Retinal pigment epithelial cell (primary cell): Measurements from ENCODE around the gene CACUL1.

Experiments used
- DNase-seq: peaks from one replicate; pipeline ENCODE4 v3.0.0-alpha.2; 2010; ENCODE audit warnings: low read depth
- H3K4me3 ChIP-seq: 2 replicates; pipeline ENCODE4 v1.5.1; 2011; ENCODE audit warnings: mild to moderate bottlenecking, low read length, control low read depth, moderate library complexity
- CTCF ChIP-seq: conservative IDR thresholded peaks from 2 replicates; pipeline ENCODE4 v1.5.1; 2011; ENCODE audit warnings: low read depth, low read length, control low read depth, inconsistent platforms

Gene CACUL1

GRCh38 chr10:118721539-118721876 is 33.3 kb downstream of the CACUL1 start:
- no peak for DNase-seq
- H3K4me3 ChIP-seq = no peak overlapping the region
- no peak for TF ChIP-seq CTCF

- no peak overlapping the region for H3K4me3 ChIP-seq
- no peak for DNase-seq
- peak; percentile 70 for TF ChIP-seq CTCF
Observed at GRCh38 chr10:118720685-118721538, 33.9 kb downstream of the CACUL1 start.

GRCh38 chr10:118714366-118714765 is 40.4 kb downstream of the CACUL1 start:
- no peak overlapping the region for H3K4me3 ChIP-seq
- TF ChIP-seq CTCF = no peak
- DNase-seq = no peak

GRCh38 chr10:118712930-118713634 is 41.7 kb downstream of the CACUL1 start:
- TF ChIP-seq CTCF = peak; percentile 20
- no peak overlapping the region for H3K4me3 ChIP-seq
- no peak for DNase-seq

- no peak overlapping the region for H3K4me3 ChIP-seq
- no peak for DNase-seq
- TF ChIP-seq CTCF = no peak
Observed at GRCh38 chr10:118712080-118712479, 42.7 kb downstream of the CACUL1 start.

- no peak for TF ChIP-seq CTCF
- DNase-seq = no peak
Observed at GRCh38 chr10:118710487-118710886, 44.3 kb downstream of the CACUL1 start.

GRCh38 chr10:118708571-118708970 is 46.2 kb downstream of the CACUL1 start:
- no peak for DNase-seq
- no peak for TF ChIP-seq CTCF
- H3K4me3 ChIP-seq = no peak overlapping the region

More at GRCh38 chr10:118710487-118710886, 44.3 kb downstream of the CACUL1 start:
- no peak overlapping the region for H3K4me3 ChIP-seq
